Kidney epithelial cell (primary cell): ENCODE measurements around the gene GUK1. TPM values are rescaled to one million over a fixed set of nuclear protein-coding genes. Genes with fewer than 3 reads are reported as not detected.

Source experiments
- DNase-seq: peaks from one replicate; pipeline ENCODE4 v3.0.0-alpha.2; 2010; ENCODE audit warnings: low read depth
- H3K27me3 ChIP-seq: 2 replicates; pipeline ENCODE4 v1.6.0; 2011; ENCODE audit warnings: low read length; ENCODE audit not compliant: control insufficient read depth, insufficient read depth
- H3K36me3 ChIP-seq: 2 replicates; pipeline ENCODE4 v1.5.1; 2011; ENCODE audit warnings: low read length; ENCODE audit not compliant: control insufficient read depth, insufficient read depth
- H3K4me3 ChIP-seq: 2 replicates; pipeline ENCODE4 v1.5.1; 2011; ENCODE audit warnings: low read depth, mild to moderate bottlenecking, control low read depth, low read length
- total RNA-seq: library from RNA; depleted of rRNA; stranded (reverse); fragments of >200 nt; gene quantifications from 2 replicates; pipeline ENCODE4 v1.2.3, GENCODE V29; 2015
- TF ChIP-seq, protein P1 (sequence below): IDR thresholded peaks from 2 replicates; pipeline ENCODE4 v1.5.1; 2011; ENCODE audit warnings: mild to moderate bottlenecking, moderate library complexity, low read length, control low read depth, inconsistent platforms; ENCODE audit not compliant: insufficient read depth, poor library complexity, severe bottlenecking

The GUK1 gene
- total RNA-seq, 1 donor from 2014 or later, result 302 TPM

DNA sequence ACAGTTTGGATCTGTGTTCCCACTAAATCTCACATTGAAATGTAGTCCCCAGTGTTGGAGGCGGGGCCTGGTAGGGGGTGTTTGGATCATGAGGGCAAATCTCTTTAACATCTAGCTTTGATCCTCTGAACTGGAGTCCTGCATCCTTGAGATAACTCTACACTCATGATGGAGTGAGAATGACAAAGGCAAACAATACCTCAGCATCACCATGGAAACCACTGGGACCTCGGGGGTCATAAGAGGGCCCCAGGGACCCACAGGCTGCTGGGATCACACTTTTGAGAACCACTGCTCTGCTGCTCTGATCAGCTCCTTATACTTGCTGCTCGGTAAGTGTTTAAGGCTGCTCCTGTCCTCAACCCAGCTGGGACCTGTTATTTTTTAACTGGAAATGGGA lies 54.4 kb downstream of the GUK1 start:
- TF ChIP-seq, protein P1, sequence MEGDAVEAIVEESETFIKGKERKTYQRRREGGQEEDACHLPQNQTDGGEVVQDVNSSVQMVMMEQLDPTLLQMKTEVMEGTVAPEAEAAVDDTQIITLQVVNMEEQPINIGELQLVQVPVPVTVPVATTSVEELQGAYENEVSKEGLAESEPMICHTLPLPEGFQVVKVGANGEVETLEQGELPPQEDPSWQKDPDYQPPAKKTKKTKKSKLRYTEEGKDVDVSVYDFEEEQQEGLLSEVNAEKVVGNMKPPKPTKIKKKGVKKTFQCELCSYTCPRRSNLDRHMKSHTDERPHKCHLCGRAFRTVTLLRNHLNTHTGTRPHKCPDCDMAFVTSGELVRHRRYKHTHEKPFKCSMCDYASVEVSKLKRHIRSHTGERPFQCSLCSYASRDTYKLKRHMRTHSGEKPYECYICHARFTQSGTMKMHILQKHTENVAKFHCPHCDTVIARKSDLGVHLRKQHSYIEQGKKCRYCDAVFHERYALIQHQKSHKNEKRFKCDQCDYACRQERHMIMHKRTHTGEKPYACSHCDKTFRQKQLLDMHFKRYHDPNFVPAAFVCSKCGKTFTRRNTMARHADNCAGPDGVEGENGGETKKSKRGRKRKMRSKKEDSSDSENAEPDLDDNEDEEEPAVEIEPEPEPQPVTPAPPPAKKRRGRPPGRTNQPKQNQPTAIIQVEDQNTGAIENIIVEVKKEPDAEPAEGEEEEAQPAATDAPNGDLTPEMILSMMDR, result no peak
- Histone ChIP-seq H3K4me3 (no peak overlapping the region), H3K36me3 (no peaks in the 10 kb centered on the region), H3K27me3 (no peaks in the 10 kb centered on the region)
- no peak for DNase-seq

DNA sequence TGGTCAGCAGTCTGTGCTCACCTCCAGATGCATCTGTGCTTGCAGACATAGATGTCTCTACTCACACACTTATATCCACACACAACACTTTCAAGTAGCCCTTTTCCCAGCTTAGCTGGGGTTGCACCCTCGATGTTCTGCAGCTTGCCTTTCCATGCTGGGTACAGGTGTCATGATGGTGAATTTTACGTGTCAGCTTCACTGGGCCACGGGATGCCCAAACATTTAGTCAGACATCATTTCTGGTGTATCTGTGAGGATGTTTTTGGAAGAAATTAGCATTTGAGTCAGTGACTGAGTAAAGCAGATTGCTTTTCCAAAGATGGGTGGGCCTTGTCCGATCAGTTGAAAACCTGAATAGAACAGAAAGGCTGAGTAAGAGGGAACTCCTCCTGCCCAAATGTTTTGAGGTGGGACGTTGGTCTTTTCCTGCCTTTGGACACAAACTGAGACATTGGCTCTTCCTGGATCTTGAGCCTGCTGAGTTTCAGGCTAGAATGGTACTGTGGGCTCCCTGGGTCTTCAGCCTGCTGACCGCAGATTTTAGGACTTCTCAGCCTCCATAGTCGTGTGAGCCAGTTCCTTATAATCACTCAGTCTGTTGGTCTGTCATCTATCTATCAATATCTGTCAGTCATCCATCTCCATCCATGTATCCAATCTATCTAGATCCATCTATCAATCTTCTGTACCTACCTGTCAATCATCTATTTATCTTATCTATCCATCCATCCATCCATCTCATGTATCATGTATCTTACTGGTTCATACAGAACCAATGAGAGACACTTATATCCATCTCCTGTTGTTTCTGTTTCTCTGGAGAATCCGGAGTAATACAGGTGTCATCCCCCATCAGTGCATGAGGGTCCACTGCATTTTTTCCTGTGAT lies 55.1 kb downstream of the GUK1 start:
- Histone ChIP-seq H3K27me3 (no peaks in the 10 kb centered on the region), H3K4me3 (no peak overlapping the region), H3K36me3 (no peaks in the 10 kb centered on the region)
- DNase-seq, result no peak
- TF ChIP-seq, protein P1, result no peak

DNA sequence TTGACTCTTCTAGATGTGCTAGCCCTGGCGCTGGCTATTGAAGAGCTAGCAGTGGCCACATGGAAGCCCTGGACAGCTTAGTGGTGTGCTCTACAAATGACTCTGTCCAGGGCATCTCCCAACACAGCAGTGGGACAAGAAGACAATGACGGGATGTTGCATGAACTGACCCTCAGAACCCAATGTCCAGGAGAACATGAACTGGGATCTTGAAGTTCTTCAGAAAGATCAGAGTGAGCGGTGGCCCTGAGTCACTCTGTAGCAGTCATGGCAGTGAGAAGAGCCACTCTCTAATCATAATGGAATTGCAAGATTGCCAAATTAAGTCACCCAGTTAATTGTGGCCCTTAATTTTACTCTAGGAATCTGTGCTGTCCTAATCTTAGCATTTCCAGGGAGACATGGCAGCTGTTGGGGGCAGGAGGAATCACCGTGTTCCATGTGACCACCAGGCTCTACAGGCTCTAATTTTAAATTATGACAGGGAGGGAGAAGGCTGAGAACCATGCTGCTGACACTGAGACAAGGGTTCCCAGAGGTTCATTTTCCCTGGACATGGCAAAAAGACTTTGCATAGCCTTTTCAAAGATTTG lies 57.6 kb downstream of the GUK1 start:
- no peaks in the 10 kb centered on the region for H3K27me3 ChIP-seq

More for the DNA sequence above, 57.6 kb downstream of the GUK1 start:
- TF ChIP-seq, protein P1, result no peak
- Histone ChIP-seq H3K36me3 (no peaks in the 10 kb centered on the region), H3K4me3 (no peak overlapping the region)
- no peak for DNase-seq

Other genes starting within 250 kb of the GUK1 start
- gene WNT9A, start 192.3 kb upstream of the GUK1 start, total RNA-seq, result 10.1 and 10.3 TPM in 2 replicates
- not detected in 2 replicates for gene WNT3A, start 133.3 kb upstream of the GUK1 start, total RNA-seq
- 479 and 548 TPM in 2 replicates for gene ARF1, start 57.6 kb upstream of the GUK1 start, total RNA-seq
- gene C1orf35, start 37.0 kb upstream of the GUK1 start, total RNA-seq, result 16.5 and 20.1 TPM in 2 replicates
- 68.7 and 73.5 TPM in 2 replicates for gene MRPL55, start 31.0 kb upstream of the GUK1 start, total RNA-seq
- 0.21 and 0.38 TPM in 2 replicates for gene GJC2, start 9.7 kb downstream of the GUK1 start, total RNA-seq
- 7.1 and 12.7 TPM in 2 replicates for gene IBA57, start 25.5 kb downstream of the GUK1 start, total RNA-seq
- 13.5 and 20.9 TPM in 2 replicates for gene OBSCN, start 67.8 kb downstream of the GUK1 start, total RNA-seq